A673 (cell line): ENCODE measurements around the gene CHST15. TPM values are rescaled to one million over a fixed set of nuclear protein-coding genes. Genes with fewer than 3 reads are reported as not detected.

Experiments
- BruUV-seq: library from RNA; stranded (reverse); fragments of 400-500 nt; replicated peaks from 2 replicates; lab custom pipeline; 2021; lab: Mats Ljungman, UMichigan
- CTCF ChIA-PET: fragments of 300-600 bp; sonication (Branson Sonifier 250); formaldehyde crosslinking; loops from one replicate; lab custom pipeline; 2022; ENCODE audit warnings: antibody characterized with exemption; lab: Charles Lee
- POLR2A ChIA-PET: fragments of 300-600 bp; sonication (Branson Sonifier 250); formaldehyde crosslinking; loops from one replicate; lab custom pipeline; 2022; ENCODE audit warnings: antibody characterized with exemption; ENCODE audit not compliant: low non-redundant PET; lab: Charles Lee
- DNase-seq: peaks from one replicate; pipeline ENCODE4 v3.0.0-alpha.2; 2015; ENCODE audit warnings: low spot score
- H3K27ac ChIP-seq: fragments of 200-600 bp; sonication (generic); 2 replicates; pipeline ENCODE4 v1.5.1; 2016; ENCODE audit warnings: mixed run types, low read depth, mild to moderate bottlenecking, mixed read lengths, antibody characterized with exemption, low read length; ENCODE audit not compliant: poor library complexity, severe bottlenecking
- H3K27me3 ChIP-seq: fragments of 200-600 bp; sonication (generic); replicated peaks from 2 replicates; pipeline ENCODE4 v1.6.1; 2017; ENCODE audit warnings: mixed run types, low read depth, mild to moderate bottlenecking, mixed read lengths, antibody characterized with exemption, low read length; ENCODE audit not compliant: insufficient read depth, poor library complexity
- H3K36me3 ChIP-seq: fragments of 200-600 bp; sonication (generic); 2 replicates; pipeline ENCODE4 v1.6.1; 2016; ENCODE audit warnings: mixed run types, mild to moderate bottlenecking, mixed read lengths, antibody characterized with exemption, low read length; ENCODE audit not compliant: insufficient read depth, poor library complexity, severe bottlenecking
- H3K4me1 ChIP-seq: fragments of 200-600 bp; sonication (generic); 2 replicates; pipeline ENCODE4 v1.6.1; 2017; ENCODE audit warnings: mixed run types, mild to moderate bottlenecking, mixed read lengths, antibody characterized with exemption, low read length; ENCODE audit not compliant: insufficient read depth, poor library complexity, severe bottlenecking
- H3K4me3 ChIP-seq: fragments of 200-600 bp; sonication (generic); 2 replicates; pipeline ENCODE4 v1.5.1; 2016; ENCODE audit warnings: low read depth, mixed run types, mild to moderate bottlenecking, mixed read lengths, low read length; ENCODE audit not compliant: poor library complexity, severe bottlenecking
- H3K9me3 ChIP-seq: fragments of 200-600 bp; sonication (generic); 2 replicates; pipeline ENCODE4 v1.6.1; 2016; ENCODE audit warnings: mixed run types, low read depth, mild to moderate bottlenecking, mixed read lengths, antibody characterized with exemption, low read length; ENCODE audit not compliant: poor library complexity, severe bottlenecking
- EZH2 ChIP-seq: fragments of 200-600 bp; sonication (generic); IDR thresholded peaks from 2 replicates; pipeline ENCODE4 v1.6.1; 2017; ENCODE audit warnings: borderline replicate concordance, low read depth, mild to moderate bottlenecking, mixed read lengths, antibody characterized with exemption, low read length; ENCODE audit not compliant: poor library complexity, severe bottlenecking
- intact Hi-C: fragments of 100-400 bp; cut with micrococcal nuclease; formaldehyde crosslinking; loops from one replicate; pipeline ENCODE4 v1.10.0; 2022; ENCODE audit not compliant: unreplicated experiment
- total RNA-seq: library from RNA; stranded (reverse); gene quantifications from 2 replicates; pipeline ENCODE4 v1.2.3, GENCODE V29; 2021
- TF ChIP-seq, protein P1 (sequence below): fragments of 300-800, 200-600 bp; sonication (generic); conservative IDR thresholded peaks from 2 replicates; pipeline ENCODE4 v1.5.1; 2017; ENCODE audit warnings: low read depth, mild to moderate bottlenecking, antibody characterized with exemption, low read length, moderate library complexity, mixed read lengths

Gene CHST15
- total RNA-seq, 1 experiment from 2014 or later = 1.7 TPM

GRCh38 chr10:124081547-124082140 lies 11.8 kb downstream of the CHST15 start:
- TF ChIP-seq EZH2 = no peak
- TF ChIP-seq, protein P1, sequence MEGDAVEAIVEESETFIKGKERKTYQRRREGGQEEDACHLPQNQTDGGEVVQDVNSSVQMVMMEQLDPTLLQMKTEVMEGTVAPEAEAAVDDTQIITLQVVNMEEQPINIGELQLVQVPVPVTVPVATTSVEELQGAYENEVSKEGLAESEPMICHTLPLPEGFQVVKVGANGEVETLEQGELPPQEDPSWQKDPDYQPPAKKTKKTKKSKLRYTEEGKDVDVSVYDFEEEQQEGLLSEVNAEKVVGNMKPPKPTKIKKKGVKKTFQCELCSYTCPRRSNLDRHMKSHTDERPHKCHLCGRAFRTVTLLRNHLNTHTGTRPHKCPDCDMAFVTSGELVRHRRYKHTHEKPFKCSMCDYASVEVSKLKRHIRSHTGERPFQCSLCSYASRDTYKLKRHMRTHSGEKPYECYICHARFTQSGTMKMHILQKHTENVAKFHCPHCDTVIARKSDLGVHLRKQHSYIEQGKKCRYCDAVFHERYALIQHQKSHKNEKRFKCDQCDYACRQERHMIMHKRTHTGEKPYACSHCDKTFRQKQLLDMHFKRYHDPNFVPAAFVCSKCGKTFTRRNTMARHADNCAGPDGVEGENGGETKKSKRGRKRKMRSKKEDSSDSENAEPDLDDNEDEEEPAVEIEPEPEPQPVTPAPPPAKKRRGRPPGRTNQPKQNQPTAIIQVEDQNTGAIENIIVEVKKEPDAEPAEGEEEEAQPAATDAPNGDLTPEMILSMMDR = no peak
- intact Hi-C loops = no loop called here
- no peaks in the 10 kb centered on the region for H3K9me3 ChIP-seq
- ChIA-PET CTCF (no interaction called here), POLR2A (no interaction called here)
- no peaks in the 10 kb centered on the region for H3K27me3 ChIP-seq
- DNase-seq = no peak
- no peaks in the 10 kb centered on the region for H3K36me3 ChIP-seq
- H3K4me1 ChIP-seq = peaks cover 7% of the 10 kb centered on the region
- BruUV-seq = no TSS peak
- no peak overlapping the region for H3K27ac ChIP-seq
- H3K4me3 ChIP-seq = no peak overlapping the region

DNA sequence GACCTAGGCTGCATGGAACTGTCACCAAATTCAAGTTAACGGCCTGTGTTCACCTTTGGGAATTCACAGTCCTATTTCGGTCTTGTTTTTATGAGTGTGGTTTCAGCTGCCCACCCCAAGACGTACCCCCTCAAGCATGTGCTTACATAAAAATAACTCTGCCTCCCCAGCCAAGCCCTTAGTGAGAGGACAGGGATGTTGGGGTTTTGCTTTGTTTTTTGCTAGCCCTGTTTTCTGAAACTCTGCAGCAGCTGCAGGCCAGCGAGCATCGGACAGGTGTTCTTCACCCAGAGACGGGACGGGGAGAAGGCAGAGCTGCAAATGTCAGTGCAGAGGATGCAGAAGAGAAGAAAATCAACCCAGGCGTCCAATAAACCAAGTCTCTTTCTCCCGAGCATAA lies 13.5 kb downstream of the CHST15 start:
- intact Hi-C loops = no loop called here
- no peak for DNase-seq
- Histone ChIP-seq H3K9me3 (no peaks in the 10 kb centered on the region), H3K27me3 (no peaks in the 10 kb centered on the region), H3K27ac (no peak overlapping the region), H3K36me3 (no peaks in the 10 kb centered on the region), H3K4me3 (no peak overlapping the region), H3K4me1 (peaks cover 7% of the 10 kb centered on the region)
- CTCF ChIA-PET = no interaction called here
- TF ChIP-seq, protein P1 = no peak
- TF ChIP-seq EZH2 = no peak
- no TSS peak for BruUV-seq
- POLR2A ChIA-PET = no interaction called here

DNA sequence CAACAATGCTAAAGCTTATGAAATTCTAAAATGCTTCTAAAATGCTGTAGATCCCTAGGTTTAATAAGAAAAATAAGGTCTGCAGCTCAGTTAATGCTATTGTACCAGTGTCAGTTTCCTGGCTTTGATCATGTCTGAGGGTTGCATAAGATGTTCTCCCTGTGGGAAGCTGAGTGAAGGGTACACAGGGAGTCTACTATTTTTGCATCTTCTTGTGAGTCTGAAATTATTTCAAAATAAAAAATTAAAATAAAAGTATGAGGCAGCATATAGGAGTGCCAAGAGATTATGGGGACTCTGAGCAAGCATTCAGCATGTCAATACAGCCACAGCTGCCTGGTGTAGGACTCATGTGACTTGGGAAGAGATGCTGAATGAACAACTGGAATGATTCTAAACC lies 14.7 kb downstream of the CHST15 start:
- ChIA-PET POLR2A (no interaction called here), CTCF (no interaction called here)
- no peak for DNase-seq
- Histone ChIP-seq H3K9me3 (no peaks in the 10 kb centered on the region), H3K27me3 (no peaks in the 10 kb centered on the region), H3K36me3 (no peaks in the 10 kb centered on the region), H3K27ac (no peak overlapping the region), H3K4me1 (peaks cover 7% of the 10 kb centered on the region), H3K4me3 (no peak overlapping the region)
- intact Hi-C loops = no loop called here
- no TSS peak for BruUV-seq
- TF ChIP-seq, protein P1 = no peak
- TF ChIP-seq EZH2 = no peak
